ENCODE measurements around the gene OLFM2.

OLFM2 gene

DNA sequence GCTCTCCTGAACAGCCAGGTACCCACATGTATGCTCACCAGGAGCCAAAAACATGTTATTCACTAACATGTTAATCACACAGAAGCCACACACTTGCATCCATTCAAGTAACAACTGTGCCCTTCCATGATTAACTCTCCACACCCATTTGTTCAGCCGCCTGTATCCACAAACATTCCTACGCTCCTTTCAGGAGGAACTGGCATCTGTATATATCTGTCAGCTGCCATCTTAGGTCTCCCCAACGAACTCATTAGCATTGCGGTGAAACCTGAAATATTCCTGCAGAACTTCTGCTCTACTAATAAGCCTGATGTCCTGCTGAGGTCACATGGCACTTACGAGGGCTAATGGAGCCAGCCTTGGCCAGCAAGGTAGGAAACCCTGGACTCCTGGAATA is 33.0 kb downstream of the OLFM2 start:
- DNase-seq, result no peak

- DNase-seq, result no peak
These were observed 34.7 kb downstream of the OLFM2 start for GRCh38 chr19:9901642-9902041.

GRCh38 chr19:9901020-9901419 is 35.3 kb downstream of the OLFM2 start:
- DNase-seq, result no peak

GRCh38 chr19:9891609-9892373 is 44.5 kb downstream of the OLFM2 start:
- no peak for DNase-seq

DNA sequence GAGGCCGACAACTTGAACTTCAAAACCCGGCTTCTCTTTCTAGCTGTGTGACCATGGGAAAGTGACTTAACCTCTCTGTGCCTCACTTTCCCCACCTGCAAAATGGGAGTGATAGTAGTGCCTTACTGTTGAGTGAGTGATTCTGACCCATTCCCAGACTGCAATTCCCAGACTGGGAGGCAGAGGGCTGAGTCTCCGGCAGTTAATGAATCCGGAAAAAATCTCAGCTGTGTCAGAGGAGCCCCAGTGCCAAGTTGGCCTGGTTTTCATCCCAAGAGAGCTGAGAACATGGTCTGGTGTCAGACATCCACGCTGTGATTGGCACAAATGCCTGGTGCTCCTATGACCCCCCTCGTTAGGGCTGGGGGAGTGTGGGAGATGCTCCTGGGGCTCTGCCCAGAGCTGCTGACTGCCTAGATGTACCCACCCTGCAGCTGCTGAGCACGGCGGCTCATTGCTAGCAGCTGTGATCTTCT is 51.2 kb downstream of the OLFM2 start:
- DNase-seq, result no peak

- no peak for DNase-seq
These were observed 52.6 kb downstream of the OLFM2 start for GRCh38 chr19:9883764-9884163.

DNA sequence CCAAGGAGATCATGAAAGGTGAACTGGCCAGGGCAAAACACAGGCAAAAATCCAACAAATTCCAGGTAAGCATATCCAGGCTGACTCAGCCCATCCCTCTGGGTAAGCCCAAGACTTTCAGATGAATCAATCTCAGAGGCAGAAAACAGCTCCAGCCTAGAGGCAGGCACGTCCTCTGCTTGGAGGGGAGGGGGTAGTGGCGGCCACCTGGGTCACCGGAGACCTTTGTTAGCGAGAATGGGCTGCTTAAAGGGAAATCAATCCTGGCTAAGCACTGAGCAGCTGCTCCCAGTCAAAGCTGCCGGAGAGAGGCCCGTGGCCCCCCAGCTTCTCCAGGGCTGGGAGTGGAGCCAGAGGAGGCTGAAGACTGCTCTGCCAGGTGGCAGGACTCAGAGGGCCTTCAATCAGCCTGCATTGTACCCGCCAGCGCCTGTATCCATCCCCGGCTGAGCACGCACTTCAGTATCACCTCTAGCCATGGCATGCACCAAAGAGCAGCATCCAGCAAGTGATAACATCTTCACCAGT is 53.0 kb downstream of the OLFM2 start:
- DNase-seq, result peak; percentile 34

GRCh38 chr19:9881720-9882119 is 54.6 kb downstream of the OLFM2 start:
- DNase-seq, result no peak

- DNase-seq, result no peak
These were observed 57.7 kb downstream of the OLFM2 start for GRCh38 chr19:9878511-9879196.

DNA sequence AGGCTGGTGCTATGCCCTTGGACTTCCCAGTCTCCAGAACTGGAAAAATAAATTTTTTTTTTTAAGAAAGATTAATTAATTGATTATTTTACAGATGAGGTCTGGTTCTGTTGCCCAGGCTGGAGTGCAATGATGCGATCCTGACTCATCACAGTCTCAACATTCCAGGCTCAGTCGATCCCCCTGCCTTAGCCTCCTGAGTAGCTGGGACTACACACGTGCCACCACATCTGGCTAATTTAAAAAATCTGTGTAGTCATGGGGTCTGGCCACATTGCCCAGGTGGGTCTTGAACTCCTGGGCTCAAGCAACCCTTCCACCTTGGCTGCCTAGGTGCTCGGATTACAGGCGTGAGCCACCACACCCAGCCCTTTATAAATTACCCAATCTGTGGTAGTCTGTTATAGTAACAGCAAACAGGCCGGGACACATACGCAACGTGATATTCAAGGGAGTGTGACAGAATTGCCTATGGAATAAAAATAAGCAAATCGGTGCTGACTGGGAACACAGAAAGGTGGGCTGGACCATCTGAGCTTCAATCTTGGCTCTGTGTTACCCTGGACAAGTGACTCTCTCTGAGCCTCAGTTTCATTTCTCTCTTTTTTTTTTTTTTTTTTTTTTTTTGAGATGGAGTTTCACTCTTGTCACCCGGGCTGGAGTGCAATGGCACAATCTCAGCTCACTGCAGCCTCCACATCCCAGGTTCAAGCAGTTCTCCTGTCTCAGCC is 58.4 kb downstream of the OLFM2 start:
- no peak for DNase-seq

DNA sequence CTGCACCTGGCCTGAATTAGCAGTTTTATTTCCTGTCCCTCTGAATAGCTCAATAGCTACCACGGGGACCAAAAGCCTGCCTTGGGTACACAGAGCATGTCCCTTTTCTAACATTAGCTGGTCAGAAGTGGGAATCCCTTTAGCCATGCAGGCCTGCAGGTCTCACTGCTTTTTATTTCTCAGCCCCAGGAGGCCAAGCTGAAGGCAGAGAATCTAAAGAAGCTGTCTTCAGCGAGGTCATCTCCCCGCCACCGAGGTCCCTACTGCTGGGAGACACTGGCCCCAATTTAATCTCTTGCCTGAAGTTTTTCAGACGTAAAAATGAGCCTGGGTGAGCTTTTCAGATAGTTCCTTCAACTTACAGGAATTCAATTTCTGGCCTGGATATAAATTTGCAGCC is 60.5 kb downstream of the OLFM2 start:
- no peak for DNase-seq

GRCh38 chr19:9875031-9875627 is 61.2 kb downstream of the OLFM2 start:
- no peak for DNase-seq

DNA sequence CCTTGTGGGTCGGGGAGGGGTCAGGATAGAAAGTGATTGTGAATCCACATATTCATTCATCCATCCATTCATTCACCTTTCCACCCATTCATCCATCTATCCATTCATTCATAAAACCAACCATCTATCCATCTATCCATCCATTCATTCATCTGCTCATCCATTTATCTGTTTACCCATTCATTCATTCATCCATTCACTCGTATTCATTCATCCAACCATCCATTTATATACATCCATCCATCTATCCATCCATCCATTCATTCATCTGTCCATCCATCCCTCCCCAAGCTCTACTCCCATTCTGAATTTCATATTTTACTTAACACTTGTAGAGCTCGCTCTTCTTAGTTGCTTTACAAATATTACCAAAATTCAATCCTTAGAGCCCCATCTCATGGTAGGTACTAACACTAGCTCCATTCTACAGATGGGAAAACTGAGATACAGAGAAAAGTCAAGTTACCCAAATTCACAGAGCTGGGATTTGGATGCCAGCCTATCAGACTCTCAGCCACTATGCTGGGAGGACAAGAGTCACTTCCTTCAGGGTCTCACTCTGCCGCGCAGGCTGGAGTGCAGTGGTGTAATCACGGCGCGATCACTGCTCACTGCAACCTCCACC is 63.6 kb downstream of the OLFM2 start:
- no peak for DNase-seq

DNA sequence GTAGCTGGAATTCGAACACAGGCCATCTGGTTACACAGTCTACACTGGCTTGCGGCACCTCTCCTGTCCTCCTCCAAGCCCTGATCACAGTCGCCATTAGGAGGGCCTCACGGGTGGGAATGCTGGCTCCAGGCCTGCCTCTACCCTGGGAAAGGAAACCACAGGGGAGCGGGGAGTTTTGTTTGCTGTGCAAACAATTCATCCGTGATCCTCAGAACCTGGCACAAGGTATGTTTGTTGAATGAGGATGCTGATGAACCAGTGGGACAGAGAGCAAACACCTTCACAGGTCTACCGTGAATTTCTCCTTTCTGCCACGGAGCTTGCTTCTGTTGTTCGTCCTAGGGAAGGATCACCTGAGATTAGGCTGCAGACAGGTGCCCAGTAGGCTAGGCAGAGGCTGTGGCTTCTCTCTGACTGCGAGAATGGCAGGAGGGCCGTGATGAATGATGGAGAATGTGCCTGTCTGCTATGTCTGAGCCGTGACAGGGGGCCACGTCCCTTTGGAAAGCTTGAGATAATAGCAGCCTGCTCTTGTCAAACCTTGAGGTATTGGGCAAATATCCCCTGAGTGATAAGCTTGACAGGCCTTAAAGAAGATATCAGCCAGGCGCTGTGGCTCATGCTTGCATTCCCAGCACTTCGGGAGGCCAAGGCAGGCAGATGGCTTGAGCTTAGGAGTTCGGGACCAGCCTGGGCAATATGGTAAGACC is 64.5 kb downstream of the OLFM2 start:
- DNase-seq, result no peak

DNA sequence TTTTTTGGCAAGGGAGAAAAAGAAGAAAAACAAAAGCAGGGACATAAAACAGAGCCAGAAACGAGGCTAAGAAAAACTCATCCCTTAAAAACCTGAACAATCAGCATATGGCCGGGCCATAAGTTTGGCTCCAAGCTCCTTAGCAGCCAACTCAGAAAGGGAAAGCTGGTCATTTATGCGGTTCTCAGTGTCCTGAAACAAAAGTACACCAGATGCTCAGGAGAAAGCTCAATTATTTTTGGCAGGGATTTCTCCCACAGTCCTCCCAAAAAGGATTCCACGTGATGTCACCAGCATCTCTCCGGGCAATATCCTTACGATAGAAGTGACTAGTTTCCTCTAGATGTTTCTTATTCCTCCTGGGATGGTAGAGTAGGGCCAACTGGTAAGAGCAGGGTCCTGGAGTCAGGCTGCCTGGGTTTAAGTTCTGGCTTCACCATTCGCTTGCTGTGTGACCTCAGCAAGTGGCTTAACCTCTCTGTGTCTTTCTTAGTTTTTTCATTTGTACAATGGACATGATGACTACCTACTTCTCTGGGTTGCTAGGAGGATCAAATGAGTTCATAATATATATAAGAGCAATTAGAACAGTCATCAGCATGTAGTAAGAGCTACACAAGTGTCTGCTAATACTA is 67.2 kb downstream of the OLFM2 start:
- no peak for DNase-seq

DNA sequence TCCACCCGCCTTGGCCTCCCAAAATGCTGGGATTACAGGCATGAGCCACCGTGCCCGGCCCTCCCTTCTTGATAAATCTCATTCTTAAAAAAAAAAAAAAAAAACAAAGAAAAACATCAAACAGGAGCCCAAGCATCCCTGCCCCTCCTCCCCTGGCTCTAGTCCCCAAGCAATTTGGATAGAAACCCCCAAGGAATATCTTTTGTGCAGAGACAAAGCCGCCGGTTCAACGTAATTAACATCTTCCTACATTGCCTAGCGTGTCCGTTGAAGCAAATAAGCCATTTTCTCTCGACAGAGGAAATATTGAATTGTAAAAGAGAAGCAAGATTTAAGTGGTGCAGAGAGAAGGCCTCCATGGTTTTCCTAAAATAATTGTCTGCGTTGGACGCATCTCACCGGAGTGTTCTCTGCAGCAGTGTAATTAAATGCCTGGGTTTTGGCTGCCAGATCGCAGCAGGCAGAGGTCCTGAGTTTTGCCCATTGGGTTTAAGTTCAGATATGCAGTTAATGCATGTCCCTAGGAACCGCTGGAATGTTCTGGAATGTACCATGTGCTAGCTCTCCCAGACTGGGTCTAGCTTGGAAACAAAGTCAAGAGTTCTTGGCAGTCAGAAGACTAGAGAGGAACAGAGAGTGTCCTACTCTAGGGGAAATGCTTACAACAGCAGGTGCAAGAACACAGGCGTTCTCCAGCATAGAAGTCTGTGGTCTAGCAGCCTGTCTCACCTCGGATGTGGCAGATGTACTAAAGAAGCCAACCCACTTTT is 70.4 kb downstream of the OLFM2 start:
- DNase-seq, result no peak

- DNase-seq, result no peak
These were observed 72.6 kb downstream of the OLFM2 start for GRCh38 chr19:9863759-9864158.

GRCh38 chr19:9862938-9863337 is 73.4 kb downstream of the OLFM2 start:
- no peak for DNase-seq

DNA sequence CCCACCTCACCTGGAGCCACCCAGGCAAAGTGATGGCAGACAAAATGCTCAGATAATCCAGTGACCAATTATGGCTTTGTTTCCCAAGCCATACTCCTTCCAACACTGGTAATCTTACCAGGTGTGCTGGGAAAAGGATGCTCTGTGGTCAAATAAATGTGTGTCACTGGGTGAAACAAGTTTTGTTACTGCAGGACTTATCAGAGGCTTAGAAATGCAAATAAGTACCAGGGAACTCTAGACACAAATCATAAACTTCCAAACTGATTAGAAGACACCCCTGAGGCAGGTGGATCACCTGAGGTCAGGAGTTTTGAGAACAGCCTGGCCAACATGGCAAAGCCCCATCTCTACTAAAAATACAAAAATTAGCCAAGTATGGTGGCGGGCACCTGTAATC is 74.8 kb downstream of the OLFM2 start:
- DNase-seq, result no peak

- DNase-seq, result no peak
These were observed 75.9 kb downstream of the OLFM2 start for GRCh38 chr19:9860407-9860806.

DNA sequence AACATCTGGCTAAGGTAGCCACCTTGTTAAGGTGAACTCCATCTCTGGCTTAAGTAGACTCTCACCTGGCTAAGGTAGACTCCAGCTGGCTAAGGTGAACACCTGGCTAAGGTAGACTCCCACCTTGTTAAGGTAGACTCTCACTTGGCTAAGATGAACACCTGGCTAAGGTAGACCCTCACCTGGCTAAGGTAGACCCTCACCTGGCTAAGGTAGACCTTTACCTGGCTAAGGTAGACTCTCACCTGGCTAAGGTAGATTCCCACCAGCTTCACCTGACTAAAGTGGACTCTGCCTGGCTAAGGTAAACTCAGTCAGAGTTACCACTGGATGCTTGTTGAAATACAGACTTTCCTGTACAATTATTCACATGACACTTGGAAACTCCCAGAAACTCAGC is 77.5 kb downstream of the OLFM2 start:
- DNase-seq, result no peak

Measured in SHP77 treated with DMSO at 0.1 percent for 48 hours (cell line).